Lung microvascular endothelial cell (primary cell): Measurements from ENCODE around the gene TRAM2. TPM values are rescaled to one million over a fixed set of nuclear protein-coding genes. Genes with fewer than 3 reads are reported as not detected.

Experiments
- DNase-seq, 2 donors: peaks; one replicate each; pipeline versions ENCODE4 v3.0.0 to v3.0.0-alpha.2; 2010; ENCODE audit warnings: low read depth in 2 of 2
- total RNA-seq: library from RNA; depleted of rRNA; stranded (reverse); fragments of >200 nt; gene quantifications from 2 replicates; pipeline ENCODE4 v1.2.1, GENCODE V29; 2014

TRAM2 gene
- total RNA-seq, 1 donor from 2014 or later: 14.3 TPM

DNA sequence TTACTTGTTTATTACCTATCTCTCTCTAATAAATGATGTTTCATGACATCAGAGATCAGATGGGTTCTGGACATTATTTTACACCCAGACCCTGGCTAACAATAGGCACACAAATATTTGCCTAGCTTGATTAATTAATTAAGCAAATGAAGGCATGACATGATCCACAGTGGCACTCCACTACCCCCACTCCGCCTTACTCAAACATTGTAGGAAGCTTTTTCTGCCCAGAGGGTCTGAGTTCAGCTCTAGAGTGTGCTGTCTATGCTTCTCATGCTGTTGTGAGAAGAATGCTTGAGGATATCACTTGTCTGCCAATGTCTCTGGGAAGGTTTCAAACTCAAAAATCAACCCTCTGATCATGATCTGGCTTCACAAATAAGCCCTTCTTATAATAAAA is 45.0 kb downstream of the TRAM2 start:
- no peak for DNase-seq

DNA sequence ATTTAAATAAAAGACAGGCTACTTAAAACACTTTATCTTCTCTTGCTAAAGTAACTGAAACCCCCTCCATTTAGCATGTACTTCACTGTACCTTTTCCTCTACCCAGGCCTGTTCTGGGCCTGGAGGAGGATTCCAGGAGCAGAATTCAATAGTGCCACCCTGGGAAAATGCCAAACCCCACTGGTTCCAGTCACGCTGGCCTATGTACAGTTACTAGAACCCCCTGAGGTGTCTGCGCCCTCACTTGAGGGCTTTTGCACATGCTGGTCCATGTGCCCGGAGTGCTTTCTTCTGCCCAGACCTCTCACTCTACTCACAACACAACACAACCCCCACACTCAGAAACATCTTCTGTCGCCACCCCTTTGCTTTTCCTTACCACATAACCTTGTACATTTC is 45.5 kb downstream of the TRAM2 start:
- no peak for DNase-seq

GRCh38 chr6:52530351-52530750 is 46.5 kb downstream of the TRAM2 start:
- DNase-seq: no peak

DNA sequence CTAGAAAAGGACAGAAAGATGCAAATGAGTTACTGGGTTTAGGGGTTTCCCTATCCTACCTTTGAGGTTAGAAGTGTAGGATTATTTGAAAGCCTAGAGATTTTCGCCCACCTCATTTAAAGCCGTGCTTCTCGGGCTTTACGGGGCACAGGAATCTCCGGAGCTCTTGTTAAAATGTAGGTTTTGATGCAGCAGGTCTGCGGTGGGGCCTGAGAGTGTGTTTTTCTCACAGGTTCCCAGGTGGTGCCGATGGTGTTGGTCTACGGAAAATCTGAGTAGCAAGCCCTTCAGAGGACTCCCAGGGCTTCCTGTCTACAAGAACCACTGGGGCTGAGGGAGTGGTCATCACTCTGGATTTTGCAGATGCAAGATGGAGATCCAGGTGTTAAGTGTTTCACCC is 47.5 kb downstream of the TRAM2 start:
- DNase-seq: no peak

DNA sequence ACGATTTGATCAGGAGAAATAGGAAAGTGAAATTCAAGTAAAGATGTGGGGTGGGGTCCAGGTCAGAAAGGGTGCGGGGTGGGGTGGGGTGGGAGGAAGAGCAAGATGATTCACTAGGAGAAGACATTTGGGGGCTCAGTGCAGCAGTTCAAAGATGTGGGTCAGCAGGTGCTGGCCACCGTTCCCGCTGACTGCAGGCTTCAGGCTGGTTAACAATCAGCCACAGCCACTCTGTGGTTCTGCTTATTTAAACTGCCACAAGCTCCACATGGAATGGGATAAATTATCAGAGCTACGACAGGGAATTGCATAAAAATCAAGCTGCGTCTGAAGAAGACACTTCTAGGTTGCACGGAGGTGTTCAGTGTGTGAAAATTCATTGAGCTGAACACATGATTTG is 49.4 kb downstream of the TRAM2 start:
- no peak for DNase-seq

- DNase-seq: no peak
These were observed 50.2 kb downstream of the TRAM2 start for GRCh38 chr6:52526634-52527033.

DNA sequence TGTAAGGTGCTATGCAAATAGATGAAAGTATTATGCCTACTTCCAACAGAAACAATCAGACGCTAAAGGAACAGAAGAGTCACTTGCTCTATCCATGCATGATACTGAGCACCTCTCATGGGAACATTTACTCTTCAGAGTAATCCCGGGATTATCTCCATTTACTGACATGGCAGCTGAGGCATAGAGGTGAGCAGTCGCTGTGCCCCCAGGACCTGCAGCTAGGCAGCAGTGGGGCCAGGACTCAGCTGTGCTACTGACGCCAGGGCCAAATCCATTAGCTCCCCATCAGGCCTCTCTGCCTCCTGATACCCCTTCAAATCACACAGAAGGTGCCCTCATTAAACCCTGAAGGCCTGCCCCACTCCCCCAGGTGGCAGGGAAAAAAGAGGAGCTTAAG is 51.9 kb downstream of the TRAM2 start:
- no peak for DNase-seq

DNA sequence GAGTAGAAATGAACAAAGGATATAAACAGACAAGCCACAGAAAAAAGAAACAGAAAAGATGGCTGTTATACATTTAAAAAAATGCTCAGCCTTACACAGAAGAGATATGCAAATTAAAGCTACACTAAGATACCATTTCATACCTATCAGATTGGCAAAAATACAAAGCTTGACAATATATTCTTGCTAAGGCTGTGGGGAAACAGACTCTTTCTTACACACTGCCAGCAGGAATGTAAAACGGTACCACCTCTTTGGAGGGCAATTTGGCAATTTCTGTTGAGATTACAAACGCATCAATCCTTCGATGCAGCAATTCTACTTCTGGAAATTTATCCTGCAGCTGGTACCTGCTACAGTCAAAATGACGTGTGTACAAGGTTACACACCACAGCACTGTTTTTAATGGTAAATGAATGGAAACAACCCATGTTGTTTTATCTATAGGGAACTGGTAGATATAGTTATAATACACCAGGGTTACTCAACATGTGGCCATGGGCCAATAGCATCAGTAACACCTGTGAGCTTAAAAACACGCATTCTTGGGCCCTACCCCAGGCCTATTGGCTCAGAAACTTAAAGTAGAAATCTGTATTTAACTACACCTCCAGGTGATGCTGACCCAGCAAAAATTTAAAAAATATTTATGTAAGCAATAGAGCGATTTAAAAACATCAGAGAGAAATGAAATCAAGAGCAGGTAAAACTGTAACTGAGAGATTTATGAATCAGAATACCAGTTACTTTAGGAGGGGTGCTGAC is 53.3 kb downstream of the TRAM2 start:
- DNase-seq: no peak

DNA sequence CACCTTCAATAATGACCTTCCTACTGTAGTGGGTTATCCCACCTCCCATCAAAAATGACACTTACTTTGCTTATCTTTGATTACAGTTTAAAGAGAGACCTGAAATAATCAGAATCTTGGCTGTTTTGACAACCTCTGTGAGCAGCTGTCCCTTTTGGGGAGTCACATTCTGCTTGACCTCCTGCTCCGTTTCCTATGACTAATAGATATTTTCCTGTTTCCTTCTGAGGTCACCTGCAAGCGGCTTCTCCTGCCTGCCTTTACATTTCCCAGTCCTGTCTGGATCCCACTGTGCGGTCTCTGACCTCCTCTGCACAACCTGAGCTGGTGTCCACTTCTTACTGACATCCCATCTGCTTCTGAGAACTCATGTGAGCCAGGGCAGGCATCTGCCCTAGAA is 54.2 kb downstream of the TRAM2 start:
- peak; percentile 86 to 90 for DNase-seq

GRCh38 chr6:52522151-52522626 is 54.7 kb downstream of the TRAM2 start:
- DNase-seq: peak; percentile 63 to 96

DNA sequence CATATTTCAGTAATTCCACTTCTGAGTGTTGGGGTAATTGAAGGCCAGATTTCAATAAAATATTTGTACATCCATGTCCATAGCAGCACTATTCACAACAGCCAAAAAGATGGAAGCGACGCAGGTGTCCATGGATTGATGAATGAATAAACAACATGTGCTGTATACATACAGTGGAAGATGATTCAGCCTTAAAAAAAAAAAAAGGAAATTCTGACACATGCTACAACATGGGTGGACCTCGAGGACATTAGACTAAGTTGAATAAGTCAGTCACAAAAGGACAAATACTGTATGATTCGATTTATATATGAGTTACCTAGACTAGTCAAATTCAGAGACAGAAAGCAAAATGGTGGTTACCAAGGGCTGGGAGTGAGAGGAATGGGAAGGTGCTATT is 57.2 kb downstream of the TRAM2 start:
- DNase-seq: peak in 1 of 2 donors; percentile 66

DNA sequence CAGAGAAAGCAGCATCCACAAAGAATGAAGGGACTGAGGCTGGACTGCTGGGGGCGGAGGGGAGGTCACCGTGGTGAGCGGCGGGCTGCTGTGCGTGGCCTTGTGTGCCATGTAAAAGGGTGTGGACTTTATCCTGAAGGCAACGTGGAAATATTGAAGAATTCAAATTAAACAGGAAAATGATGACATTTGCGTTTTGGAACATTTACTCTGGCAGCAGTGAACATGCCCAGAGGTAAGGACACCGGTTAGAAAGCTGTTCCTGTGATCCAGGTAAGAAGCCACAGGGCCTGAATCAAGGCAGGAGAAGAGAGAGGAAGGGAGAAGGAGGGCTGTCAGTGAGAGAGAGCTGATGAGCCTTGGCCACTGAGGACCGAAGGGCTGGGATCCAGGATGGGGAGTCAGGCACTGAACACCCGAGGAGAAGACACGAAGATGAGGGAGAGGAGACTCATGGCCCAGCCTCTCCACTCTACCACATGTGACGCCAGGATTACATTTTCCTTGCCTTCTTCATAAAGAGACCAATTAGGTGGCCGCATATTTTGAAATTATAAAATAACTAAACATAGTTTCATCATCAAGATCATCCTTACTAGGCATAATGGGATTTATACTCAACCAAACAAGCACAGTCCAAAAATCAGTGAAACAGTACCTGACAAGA is 58.4 kb downstream of the TRAM2 start:
- DNase-seq: peak in 1 of 2 donors; percentile 33

- peak; percentile 95 to 96 for DNase-seq
These were observed 59.2 kb downstream of the TRAM2 start for GRCh38 chr6:52517502-52518278.

DNA sequence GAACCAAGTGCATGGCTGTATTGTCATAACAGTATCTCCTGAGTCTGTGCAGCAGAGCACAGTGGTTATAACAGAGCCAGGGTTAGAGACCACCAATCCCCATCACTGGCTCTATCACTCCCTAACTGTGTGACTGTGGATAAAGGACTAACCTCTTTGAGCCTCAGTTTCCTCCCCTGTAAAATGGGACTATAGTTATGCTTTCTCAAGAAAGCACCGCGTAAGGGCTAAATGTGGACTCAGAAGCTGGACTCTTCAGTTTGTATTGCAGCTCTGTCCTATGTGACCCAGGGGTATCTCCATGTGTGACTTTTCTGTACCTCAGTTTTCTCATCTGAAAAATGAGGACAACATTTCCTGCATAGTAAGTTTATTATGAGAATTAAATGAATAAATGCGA is 59.9 kb downstream of the TRAM2 start:
- no peak for DNase-seq

DNA sequence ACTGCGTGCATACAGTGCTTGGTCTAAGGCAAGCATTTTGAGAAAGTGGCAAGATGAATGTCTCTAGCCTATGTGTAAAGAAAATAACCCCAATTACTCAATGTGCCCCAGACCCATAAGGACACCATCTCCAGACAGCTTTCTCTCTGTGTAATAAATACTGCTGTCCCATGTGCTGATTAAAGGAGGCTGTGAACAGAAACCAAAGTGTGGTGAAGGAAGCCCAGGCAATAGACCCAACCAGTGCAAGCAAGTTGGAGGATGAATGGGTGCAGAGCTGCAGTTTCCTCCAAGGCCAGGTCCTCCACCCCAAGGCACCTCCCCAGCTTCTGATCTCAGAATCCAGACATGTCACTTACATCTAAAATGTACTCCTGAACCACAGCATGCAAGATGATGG is 60.6 kb downstream of the TRAM2 start:
- no peak for DNase-seq

DNA sequence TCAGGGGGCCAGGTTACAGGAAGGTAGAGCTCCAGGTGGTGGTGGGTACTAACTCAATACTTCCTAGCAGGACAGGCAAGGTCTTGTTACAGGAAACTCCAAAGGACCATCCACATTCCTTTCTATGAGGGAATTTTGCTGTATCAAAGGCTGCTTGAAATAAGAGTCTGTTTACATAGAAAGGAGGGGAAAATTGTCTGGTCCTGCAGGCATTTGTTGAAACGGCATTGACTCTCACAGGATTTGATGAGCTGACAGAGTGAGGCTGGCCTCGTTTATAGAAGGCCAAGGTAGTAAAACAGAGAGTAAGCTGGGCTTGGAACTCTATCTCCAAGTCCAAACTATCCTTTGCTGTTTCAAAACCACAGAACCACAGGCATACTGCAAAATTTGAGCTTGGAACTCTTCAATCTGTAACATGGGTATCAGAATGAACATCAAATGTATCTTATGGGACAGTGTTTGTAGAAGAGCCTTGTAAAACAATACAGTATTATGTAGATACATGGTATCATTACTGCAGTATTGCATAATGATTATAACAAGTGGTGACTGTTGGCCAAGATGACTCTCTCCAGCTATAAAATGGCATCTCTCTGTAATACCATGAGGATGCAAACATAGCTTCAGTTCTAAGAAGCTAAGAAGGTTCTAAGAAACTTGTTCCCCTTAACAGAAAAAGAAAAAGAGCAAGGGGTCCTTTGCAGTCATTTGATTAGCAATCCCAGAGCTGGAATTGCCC is 61.5 kb downstream of the TRAM2 start:
- DNase-seq: no peak

DNA sequence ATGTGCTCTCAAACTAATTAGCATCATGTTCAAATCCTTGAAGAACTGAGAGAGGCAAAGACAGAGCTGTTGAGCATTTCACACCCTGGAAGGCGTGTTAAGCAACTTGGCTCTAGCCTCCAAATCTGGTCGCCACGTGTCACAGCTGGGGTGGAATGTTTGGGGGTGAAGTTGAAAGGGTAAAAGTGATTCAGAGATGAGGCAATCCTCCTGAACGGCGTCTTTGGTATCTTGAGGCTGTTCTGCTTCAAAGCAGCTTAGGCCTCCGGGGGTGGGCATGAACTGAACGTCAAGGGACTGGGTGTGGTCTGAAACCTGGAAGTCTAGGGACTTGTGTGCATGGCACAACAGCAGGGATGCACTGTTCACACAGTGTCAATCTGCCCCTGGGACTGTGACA is 62.3 kb downstream of the TRAM2 start:
- no peak for DNase-seq

- DNase-seq: no peak
These were observed 63.0 kb downstream of the TRAM2 start for GRCh38 chr6:52513896-52514295.

GRCh38 chr6:52513464-52513863 is 63.4 kb downstream of the TRAM2 start:
- DNase-seq: no peak

GRCh38 chr6:52512199-52512598 is 64.7 kb downstream of the TRAM2 start:
- peak; percentile 53 to 94 for DNase-seq

- DNase-seq: peak; percentile 37 to 55
These were observed 65.2 kb downstream of the TRAM2 start for GRCh38 chr6:52511572-52512151.
